ENCODE measurements around the gene FTO.

The FTO gene

GRCh38 chr16:53937161-53937880, 233.4 kb downstream of the FTO start:
- DNase-seq (ENCODE audit: low read depth) = no peak

- no peak for DNase-seq (ENCODE audit: low read depth)
Observed at GRCh38 chr16:53944025-53944424, 240.1 kb downstream of the FTO start.

DNA sequence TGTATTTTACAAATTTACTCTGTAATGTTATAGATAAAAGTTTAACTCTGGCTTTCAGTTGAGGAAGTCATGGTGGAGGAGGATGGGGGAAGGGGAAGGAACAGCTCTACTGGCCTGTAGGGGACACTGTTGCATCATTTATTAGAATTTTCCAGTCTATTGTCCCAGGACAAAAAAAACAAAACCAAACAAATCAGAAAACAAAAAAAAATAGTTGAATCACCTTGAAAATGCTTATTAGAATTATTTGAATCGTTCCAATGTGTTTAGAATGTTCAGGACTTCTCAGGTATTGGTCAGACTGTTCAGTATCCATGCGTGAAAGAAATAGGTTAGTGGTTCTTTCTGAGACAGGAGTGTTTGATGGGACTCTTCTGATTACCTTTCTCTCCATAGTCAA, 242.0 kb downstream of the FTO start:
- DNase-seq (ENCODE audit: low read depth) = peak; percentile 12

DNA sequence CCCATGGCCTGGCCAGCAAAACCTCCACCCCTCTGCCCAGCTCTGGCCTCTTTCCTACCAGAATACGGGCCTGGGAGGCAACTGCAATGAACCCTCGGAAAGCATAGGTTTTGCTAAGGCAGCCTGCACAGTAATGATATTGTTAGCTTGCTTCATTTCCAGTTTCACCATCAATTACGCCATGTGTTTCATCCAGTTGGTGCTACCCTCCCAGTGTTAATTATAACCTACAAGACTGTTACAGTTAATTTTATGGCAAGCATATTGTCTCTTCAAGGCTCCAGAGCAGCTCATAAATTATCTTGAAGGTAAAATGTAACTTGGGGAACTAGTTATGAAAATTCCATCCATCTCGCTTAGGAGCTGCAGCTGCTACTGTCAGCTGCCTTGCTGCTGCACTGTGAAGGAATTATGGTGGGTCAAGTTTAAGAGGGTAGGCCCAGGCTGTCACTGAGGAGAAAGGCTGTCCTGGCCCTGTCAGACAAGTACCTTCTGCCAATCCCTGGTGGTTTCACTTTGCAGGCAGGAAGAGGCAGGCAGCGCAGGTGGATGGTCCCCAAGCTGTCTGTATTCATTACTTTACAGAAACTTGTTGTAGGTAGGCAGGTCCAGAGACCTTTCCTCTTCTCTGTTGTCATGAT, 242.9 kb downstream of the FTO start:
- DNase-seq (ENCODE audit: low read depth) = no peak

DNA sequence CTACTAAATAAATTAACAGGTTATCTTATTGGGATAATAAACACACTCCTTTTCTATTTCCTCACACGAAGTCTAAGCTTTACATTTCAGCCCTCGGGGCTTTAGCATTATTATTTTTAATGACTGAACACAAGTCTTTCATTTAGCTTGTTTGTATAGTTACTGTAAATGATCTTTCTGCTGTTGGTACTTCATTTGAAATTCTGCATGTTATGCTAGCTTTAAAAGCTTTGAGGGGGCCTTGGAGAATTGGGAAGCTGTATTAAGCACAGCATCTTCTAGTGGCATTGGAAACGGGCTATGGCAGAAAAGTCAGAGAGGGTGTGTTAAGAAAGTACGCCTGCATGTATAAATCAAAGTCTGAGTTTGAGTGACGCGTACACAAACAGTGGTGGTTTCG, 243.7 kb downstream of the FTO start:
- DNase-seq (ENCODE audit: low read depth) = no peak

GRCh38 chr16:53948326-53948725, 244.4 kb downstream of the FTO start:
- DNase-seq (ENCODE audit: low read depth) = no peak

DNA sequence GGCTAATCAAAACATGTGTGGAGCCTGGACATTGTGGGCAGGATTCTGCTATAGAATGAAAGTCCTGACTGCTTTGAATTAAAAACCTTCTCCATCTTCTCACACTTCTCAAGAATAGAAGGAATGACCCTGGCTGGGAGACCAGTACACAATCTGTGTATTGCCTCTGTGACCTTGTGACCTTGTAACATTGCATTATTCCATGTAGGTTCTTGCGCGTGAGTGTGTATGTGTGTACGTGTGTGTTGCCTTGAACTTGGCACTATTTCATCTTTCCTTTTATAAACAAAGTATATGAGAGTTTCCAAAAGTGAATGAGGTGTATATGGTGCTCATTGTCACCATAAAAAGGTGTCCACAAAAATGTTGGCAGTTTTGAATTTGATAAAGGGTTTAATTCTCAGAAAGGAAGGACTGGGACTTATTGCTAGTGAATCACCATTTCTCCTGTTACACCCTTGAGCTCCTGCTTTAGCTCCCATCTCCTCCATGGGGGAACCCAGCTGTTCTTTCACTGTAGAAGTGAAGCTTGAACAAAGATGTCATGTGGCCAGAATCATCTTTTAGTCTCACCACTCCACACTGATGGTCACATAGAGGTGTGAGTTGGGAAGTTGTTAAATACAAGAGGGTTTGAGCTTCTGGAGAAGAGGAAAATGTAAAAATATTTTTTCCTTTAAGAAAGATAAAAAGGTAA, 244.9 kb downstream of the FTO start:
- DNase-seq (ENCODE audit: low read depth) = no peak

DNA sequence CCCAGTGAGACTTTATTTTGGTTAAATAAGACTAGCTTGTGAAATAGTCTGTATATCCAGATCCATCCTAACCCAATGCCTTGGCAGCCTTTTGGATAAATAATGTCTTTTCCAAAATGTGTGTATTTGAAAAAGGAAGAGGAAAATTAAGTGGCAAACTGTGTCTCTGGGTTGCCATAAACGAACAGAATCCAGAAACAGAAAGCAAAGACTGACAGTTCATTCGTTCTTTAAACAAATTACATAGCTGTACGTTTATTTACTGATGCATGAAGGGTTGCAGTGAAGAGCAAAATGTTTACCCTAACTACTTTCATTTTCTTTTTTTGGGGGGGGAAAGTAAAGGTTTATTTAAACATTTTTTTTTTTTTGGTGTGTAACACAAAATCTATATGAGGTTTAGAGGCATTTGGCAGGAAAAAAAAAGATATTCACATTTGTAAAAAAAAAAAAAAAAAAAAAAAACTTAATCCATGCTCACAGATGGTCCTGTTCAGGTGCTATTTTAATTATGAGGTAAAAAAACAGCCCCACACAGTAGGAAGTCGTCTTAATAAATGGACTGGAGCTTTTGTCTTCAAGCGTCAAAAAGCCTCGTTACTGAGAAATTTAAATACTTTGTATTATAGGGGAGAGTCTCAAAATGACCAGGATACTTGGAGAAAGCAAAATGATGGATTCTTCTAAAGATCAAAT, 245.9 kb downstream of the FTO start:
- DNase-seq (ENCODE audit: low read depth) = no peak

- DNase-seq (ENCODE audit: low read depth) = no peak
Observed at GRCh38 chr16:53950677-53951076, 246.7 kb downstream of the FTO start.

GRCh38 chr16:53952215-53953208, 248.6 kb downstream of the FTO start:
- no peak for DNase-seq (ENCODE audit: low read depth)

- no peak for DNase-seq (ENCODE audit: low read depth)
Observed at GRCh38 chr16:53953336-53953735, 249.4 kb downstream of the FTO start.

DNA sequence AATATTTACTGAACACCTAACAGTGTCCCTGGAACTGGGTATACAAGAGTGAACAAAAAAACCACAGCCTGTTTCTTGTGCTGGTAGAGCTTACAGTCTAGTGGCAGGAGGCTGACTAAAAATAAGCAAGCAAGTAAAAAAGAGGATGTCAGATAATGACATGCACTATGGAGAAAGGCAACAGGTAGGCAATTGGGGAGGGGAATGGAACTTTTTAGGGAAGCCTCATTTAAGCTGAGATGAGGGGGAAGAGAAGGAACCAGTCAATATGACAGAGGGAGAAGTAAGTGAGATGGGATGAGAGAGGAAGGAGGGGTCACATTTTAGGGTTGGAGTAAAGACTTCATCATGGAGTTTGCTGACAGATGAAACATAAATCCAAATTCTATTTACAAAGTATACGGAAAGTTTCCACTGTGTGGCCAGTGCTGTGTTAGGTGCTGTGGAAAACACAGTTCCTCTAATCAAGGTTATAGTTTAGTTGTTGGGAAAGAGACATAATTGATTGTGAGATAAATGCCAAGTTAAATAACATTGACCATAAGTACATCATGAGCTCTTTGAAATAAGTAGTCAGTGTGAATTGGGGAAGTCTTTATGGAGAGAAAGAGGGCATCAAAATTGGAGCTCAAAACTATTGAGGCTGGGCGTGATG, 251.4 kb downstream of the FTO start:
- no peak for DNase-seq (ENCODE audit: low read depth)

DNA sequence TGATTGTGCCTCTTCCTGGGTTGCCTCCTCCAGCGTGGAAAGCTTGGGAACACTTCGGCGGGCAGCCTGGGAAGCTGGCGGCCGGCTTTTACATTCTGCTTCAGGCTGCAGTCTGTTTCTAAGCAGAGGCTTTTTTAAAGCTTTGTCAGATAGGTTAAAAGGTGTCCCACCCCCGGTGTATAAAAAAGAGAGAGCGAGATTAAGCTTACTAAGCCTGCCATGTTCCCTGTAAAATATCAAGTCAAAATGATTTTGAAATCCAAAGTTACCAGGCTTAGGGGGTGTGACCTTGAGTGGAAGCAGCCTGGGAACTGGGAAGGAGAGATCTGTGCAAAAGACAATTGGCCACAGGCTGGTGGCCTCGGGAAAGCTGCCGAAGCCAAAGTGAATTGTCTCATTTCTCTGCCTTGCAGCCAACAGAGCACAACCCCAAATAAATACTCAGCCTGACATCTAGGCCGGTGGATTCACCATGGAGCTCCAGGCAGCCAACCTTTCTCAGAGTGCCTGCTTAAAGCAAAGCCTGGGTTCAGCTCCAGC, 254.5 kb downstream of the FTO start:
- DNase-seq (ENCODE audit: low read depth) = no peak

- no peak for DNase-seq (ENCODE audit: low read depth)
Observed at GRCh38 chr16:53960050-53960812, 256.3 kb downstream of the FTO start.

DNA sequence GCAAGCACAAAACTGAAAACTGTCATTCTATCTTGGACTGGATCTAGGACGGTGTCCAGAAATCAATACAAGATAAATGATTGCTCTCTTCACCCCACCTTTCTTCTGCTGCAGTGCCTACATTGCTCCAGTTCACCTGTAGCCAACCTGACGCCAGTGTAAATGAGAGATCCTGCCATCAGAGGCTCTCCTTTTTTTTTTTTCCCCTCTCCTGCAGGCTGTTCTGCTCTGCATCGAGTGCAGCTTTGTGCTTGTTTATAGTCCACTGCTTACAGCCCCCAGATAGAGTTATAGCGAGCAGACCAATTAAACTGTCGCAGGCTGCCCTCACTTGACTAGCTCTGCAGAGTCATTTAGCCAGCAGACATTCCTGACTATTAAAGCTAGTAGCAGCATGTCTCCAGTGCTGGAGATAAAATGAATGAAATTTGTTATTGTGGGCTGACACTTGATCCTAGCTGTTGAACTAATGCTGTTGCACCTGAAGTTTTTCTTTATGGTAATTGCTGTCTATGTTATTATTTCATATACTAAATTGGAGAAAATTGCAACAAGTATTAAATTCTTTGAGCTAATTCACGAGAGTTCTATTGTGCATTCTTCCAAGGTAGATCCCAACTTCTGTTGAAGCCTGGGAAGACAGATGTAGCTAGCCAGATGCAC, 257.1 kb downstream of the FTO start:
- no peak for DNase-seq (ENCODE audit: low read depth)

DNA sequence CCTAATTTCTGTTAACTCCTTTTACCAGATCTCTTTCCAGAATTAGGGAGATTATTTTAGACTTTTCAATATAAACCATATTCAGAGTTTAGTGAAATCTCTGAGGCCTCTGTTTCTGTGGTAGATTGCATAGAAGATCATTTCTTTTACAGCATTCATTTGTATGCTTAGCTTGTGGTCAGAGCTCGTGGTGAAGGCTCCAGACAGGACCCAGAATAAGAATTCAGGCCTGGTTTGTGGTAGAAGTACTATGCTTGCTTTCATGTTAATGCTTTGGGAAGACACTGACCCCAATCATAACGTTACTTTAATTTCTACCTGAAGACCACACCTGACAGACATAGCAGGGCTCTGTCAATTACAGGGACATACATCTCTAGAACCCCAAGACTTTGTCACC, 258.1 kb downstream of the FTO start:
- DNase-seq (ENCODE audit: low read depth) = no peak

GRCh38 chr16:53964145-53964790, 260.3 kb downstream of the FTO start:
- DNase-seq (ENCODE audit: low read depth) = no peak

DNA sequence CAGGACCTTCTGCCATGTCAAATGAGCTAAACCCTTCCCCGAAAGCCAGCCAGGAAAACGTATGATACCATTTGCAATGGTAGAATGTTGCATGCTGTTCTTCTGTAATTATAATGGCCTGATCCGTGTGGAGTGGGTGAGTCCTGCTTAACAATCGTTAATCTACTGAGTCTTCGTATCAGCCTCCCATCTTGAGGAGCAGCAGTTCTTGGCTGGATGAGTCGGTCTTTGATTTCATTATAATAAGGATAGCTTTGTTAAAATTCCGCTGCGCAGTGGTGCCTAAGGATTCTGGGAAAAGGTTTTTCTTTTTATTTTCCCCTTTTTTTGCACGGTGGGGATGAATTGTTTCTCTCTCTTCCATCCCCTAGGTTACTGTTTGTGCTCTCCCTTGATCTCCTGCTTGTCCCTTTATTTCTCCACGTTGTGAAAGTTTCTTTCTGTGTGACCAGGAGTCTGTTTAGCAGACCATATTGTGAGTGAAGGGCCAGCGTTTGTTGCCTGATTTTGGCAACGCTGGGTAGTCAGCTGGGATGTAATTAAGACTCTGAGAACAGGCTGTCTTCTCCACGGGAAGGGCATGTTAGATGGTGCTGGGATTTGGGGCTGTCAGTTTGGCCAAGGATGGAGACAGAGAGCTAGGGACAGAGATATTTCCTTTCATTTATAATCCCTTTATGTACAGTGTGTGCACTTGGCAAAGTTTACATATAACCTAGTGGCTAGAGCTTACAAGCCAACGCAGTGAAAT, 263.0 kb downstream of the FTO start:
- no peak for DNase-seq (ENCODE audit: low read depth)
